IPS-11a (cell line): ENCODE results near the gene SFRP2.

ENCODE experiments used
- H3K4me3 ChIP-seq: one replicate; pipeline ENCODE4 v1.5.1; 2013; ENCODE audit warnings: low read depth, low read length, control low read depth

Gene SFRP2

DNA sequence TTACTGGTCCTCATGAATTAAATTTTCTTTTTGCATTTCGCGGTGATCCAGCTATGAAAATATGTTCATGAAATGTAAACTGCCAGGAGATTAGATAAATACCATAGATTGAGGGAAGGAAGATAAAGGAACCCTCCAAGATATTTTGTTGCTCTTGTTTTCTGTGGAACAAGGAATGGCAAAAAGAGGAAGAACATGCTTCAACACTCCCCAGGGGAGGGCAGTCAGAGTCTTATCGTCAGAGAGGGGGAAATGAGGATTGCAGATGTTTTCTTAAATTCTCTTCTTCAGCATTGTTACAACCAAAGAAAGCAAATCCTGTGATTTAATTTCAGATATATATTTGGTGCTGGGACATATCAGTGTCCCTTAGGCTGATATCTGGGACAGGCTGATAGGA lies 9.5 kb upstream of the SFRP2 start:
- no peak overlapping the region for H3K4me3 ChIP-seq

GRCh38 chr4:153794006-153794405 lies 5.1 kb upstream of the SFRP2 start:
- no peak overlapping the region for H3K4me3 ChIP-seq

DNA sequence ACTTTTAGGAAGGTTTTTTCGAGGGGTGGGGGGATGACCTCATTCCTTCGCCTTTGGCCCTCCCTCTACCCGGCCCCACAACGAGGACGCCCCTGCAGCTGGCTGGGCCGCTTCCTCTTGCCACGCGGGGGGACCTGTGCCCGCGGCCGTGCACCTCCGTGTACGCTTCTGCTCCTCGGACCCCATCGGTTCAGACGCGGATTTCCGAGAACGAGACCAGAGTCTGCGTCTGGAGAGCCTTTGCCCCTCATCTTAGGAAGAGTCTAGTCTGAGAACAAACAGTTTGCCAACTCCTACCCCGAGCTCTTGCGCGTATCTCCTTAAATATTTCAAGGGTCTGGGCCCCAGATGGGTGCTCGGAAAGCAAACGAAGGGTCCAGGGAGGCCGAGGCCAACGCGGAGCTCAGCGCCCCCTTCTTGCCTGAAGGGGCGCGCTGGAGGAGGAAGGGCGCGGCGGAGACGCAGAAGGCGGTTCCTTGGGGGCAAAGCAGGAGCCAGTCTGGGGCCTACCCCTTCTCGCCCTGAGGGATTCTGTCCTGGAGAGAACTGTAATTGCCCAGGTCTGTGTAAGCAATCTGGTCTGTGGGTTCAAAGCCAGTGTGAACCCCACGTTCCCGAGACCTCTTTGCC lies 3.9 kb upstream of the SFRP2 start:
- H3K4me3 ChIP-seq = peak overlapping the region; percentile 54

DNA sequence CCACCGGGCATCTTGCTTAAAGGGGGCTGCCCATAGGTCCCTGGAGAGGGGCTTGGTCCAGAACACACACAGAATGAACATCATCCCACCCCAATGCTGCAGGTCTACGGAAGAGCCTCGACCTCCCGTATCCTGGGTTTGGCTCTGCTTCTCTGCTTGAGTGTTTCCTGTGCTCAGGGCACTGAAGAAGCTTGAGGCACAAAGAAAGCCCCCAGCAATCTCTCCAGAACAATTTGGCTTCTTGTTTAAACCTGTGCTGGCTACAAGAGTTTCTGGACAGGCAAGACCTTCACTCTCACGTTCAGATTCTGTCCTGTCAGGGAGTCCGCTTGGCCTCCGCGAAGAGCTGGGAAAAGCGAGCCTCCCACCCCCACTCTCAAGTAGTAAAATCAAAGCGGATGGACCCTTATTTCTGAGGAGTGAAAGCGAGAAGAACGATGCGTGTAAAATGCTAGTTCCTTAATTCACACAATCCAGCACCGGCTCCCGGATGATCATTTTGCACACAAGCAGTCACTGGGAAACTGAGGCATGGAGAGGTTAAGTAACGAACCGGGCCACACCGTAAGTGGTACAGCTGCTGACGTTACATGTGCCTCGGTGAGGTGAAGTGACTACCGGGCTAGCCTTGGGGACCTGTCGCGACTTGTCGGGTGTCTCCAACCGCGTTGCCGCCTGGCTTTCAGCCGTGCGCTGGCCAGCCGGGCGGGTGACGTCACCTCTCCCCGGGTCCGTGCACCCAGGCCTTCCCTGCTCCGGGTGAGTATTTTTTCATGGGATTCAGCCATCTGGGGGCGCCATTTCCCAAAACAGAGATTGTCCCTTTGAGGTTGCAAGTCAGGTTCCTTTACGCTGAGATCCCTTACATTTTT lies 3.1 kb upstream of the SFRP2 start:
- peak overlapping the region; percentile 54 for H3K4me3 ChIP-seq

DNA sequence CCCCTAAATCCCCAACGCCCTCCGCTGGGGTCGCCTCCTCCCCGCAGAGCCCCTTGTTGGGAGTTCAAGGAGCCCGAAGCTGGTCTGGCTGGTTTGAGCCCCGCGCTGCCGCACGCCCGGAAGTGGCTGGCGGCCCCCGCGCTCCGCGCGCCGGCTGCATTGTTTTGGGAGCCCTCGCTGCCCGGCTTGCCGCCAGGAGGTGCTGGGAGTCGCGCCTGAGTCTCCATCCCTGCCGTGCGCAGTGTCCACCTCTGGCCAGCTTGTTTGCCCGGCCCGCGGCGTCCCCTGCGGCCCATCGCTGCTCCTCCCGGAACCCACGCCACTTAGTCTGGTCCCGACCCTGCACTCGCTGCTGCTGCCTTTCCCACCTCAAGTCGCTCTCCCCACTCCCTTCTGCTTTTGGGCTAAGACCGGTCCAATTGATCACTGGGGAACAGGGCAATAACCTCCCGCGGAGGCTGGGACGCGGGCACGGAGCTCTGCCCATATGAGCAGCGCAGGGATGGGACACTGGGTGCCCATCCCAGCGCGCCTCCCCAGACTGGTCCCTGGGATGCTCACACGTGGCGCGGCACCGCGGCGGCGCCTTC lies 2.2 kb upstream of the SFRP2 start:
- H3K4me3 ChIP-seq = peak overlapping the region; percentile 53

DNA sequence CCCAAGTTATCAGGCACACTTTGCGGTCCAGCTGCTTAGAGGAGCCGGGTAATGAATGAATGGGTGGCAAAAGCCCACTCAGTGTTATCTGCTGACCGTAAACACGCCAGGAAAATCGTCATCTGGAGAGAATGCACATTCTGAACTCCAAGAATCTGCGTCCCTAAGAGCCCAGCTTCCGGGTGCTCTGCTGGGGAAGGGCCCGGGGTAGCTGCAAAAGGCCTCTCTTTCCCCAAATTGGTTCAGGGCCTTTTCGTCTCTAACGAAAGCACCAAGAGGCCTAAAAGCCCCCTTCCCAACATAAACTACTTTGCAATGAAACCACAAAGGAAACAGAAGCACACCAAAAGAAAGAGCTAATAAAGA lies 1.6 kb upstream of the SFRP2 start:
- H3K4me3 ChIP-seq = peak overlapping the region; percentile 27

DNA sequence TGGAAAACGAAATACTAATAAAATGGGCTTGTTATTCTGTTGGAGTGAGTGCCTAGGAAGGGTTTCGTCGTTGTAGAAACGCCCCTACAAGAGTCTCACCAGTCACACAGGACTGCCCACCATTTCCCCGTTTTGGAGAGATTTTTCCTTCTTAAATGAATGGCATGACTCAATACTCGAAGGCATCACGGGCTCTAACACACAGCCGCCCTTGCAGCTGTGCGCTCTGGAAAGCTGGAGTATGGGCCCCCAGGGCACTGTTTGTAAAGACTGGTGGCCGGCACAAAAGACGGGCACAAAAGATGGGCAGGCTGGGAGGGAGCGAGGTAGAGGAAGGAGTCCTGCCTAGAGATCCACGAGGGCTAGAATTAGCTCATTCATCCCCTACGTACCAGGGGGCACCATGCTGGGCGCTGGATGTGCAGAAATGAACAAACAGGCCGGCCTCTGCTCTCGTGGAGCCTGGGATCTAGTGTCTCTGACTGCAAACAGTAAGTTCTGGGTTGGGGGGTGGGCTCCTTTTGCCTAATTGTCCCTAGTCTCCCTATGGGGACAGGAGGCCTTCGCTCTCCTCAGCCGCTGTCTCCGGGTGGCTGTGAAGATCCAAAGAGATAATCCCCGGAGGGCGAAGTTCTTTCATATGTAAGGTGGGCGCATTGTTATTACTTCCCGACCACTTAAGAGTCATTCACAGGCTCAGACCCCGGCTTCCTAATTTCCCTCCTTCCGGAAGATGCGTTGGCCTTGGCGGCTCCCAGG lies 1.0 kb upstream of the SFRP2 start:
- H3K4me3 ChIP-seq = peak overlapping the region; percentile 95

DNA sequence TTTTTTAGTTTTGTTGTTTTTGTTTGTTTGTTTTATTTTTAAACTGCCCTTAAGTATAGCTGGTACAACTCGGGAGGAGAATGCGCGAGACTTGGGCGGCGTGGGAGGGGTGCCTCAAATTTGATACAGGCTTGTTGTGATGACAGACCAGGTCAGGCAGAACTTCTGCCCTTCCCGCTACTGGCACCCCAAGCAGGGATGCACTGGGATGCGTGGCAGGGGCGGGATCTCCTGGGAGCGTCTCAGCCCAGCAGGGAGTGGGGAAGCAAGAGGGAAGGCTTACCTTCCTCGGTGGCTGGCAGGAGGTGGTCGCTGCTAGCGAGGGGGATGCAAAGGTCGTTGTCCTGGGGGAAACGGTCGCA lies 851 bp downstream of the SFRP2 start:
- peak overlapping the region; percentile 95 for H3K4me3 ChIP-seq

DNA sequence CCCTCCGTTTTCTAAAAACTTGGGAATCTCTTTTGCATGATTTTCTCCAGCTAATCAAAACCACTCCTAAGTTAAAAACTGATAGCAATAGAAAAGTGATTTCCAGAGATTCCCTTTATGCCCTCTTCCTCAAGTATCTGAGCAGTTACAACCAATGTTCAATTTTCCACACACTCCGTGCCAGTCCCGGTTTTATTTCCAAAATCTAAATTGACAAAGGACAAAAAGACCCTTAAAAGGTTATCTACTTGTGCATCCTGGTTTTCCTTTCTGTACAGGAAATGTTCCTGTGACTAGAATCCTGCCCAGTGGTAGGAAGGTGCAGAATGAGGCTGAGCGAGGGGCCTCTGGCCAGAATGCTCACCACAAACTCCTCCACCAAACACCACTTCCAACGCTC lies 1.3 kb downstream of the SFRP2 start:
- H3K4me3 ChIP-seq = peak overlapping the region; percentile 95

DNA sequence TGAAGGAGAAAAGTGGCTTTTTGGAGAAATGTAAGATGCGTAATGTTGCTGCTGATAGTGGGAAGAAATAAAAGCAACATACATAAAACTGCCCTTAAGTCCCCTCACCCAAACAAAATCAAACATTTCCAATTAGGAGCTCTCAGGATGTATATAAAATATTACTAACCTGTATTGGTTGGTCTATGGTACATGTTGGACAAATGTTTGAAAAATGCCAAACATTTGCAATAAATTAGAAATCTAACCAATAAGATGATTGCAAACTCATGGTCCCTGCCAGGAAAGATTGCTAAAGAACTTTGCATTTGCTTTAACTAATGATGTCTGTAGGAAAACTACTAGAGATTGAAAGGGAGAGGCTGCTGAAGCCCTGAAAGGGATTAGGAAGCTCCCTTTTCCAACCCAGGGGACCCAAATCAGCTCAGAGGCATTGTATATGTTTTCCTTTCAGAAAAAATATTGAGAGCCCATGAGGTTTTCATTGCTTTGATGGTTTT lies 1.8 kb downstream of the SFRP2 start:
- peak overlapping the region; percentile 95 for H3K4me3 ChIP-seq

- peak overlapping the region; percentile 95 for H3K4me3 ChIP-seq
Observed at GRCh38 chr4:153785910-153786721, 2.8 kb downstream of the SFRP2 start.

- no peak overlapping the region for H3K4me3 ChIP-seq
Observed at GRCh38 chr4:153784166-153784699, 4.7 kb downstream of the SFRP2 start.

DNA sequence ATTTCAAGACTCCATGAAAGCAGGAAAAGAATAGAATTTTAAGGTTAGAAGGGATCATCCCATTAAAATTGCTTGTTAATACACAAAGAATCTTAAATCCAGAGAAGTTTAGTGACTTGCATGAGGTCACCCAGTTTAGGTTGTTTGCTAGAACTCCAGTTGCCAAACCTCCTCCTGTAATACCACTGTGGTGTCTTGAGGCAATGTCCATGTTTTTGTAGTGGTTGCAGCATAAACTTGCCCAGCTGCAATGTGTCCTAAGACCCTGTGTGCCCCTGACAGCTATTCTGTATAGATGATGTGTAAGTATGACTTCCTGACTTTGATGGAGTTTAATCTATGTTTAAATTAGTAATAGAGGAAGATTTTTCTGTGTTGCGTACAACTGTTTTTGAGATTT lies 6.3 kb downstream of the SFRP2 start:
- no peak overlapping the region for H3K4me3 ChIP-seq

DNA sequence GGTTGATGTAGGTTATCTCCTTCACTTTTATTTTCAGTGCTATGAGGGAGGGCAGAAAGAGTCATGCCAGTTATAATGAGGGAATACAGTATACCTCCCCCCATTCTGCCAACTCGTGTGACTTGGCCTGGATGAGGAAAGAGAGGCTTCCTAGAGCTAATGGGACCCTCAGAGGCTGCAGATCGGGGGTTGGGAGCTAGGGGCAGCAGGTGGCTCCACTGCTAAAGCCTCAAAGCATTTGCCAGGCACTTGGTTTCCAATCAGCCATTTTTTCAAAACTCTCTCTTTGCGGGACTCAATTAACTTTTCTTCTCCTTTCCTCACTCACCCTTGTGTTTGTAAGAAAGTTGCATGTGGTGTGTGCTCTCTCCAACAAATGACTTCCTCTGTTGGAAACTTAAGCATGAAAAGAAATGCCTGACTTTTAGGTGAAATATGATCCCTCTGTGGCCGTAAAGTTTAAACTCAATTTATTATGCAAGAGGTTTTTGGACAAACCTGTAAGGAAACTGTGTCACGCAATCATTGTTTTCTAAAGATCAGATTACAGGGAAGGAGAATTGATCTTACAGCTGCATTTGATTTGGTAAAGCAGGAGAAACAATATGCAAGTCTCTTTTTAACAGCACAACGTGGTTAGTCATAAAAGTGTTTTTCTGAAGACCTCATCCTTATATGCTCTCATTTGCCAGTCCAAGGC lies 7.0 kb downstream of the SFRP2 start:
- H3K4me3 ChIP-seq = no peak overlapping the region

GRCh38 chr4:153781280-153781679 lies 7.6 kb downstream of the SFRP2 start:
- H3K4me3 ChIP-seq = no peak overlapping the region

GRCh38 chr4:153780876-153781275 lies 8.0 kb downstream of the SFRP2 start:
- no peak overlapping the region for H3K4me3 ChIP-seq

DNA sequence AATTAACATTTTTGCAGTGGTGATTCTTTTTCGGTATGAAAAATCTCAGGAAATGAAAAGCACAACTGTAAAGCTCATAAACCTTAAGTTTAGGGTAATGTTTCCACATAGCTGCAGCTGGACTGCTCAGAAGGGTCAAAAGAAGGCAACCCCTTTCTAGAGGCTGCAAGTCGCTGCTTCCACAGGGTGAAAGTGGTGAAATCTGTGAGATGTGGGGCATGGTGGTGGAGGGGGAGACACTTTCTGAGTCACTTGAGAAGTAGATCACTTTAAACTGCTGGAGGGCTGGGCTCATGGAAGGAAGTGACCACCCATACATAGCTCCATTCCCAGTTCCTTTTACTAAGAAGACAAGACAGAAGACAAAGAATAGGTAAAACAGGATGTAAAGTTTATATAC lies 8.7 kb downstream of the SFRP2 start:
- no peak overlapping the region for H3K4me3 ChIP-seq

DNA sequence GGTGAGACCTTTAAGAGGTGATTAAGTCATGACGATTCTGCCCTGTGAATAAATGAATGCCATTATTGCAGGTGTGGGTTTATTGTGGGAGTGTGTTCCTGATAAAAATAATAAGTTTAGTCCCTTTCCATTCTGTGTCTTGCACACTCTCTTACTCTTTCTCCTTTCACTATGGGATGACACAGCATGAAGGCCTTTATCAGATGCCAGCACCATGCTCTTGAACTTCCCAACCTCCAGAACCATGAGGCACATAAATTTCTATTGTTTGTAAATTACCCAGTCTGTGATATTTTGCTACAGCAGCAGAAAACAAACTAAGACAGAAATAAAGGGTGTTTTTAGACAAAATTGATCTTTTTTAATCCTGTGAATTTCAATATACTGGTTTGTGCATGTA lies 10.5 kb downstream of the SFRP2 start:
- no peak overlapping the region for H3K4me3 ChIP-seq

DNA sequence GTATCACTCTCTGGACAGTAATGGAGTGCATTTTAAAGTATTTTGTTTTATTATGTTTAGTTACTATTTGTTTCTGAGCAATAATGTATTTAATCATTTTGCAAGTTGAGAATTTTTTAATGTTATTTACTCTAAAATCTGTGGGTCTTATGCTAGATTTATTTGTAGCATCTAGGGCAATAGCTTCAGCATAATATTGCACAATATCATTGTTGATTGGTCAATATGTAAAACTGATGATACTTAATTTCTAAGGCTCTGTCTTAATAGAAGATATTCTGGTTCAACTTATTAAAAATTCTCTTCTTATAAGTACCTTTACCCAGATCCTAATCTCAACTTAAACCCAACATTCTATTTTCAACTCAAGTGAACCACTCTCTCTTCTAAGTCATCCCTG lies 11.5 kb downstream of the SFRP2 start:
- no peak overlapping the region for H3K4me3 ChIP-seq

DNA sequence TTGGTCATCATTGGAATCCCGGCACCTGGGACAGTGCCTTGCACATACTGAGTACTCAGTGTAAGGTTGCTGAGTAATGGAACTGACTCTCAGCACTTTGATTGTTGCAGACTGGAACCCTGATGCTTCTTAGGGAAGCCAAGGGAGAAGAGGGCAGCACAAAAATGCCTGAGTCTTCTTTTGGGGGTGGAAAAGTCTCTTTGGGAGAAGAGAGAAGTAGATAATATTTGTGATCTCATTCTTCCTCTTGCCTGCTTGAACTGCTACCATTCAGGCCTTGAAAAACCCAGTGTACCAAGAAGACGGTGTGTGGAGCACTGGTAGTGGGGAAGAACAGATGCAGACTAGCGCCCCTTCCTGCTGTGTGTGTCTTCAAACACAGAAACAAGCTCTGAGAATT lies 12.3 kb downstream of the SFRP2 start:
- H3K4me3 ChIP-seq = no peak overlapping the region
